ENCODE measurements around the gene LAPTM5.

The LAPTM5 gene

GRCh38 chr1:30785714-30786113, 28.1 kb upstream of the LAPTM5 start:
- Histone ChIP-seq H3K4me3 (ENCODE audit: low read depth, low read length) (no peak overlapping the region), H3K4me1 (ENCODE audit: control insufficient read depth in 1 of 2, insufficient read depth in 2 of 2, low read length in 2 of 2) (no peaks in the 10 kb centered on the region)

GRCh38 chr1:30785181-30785580, 27.6 kb upstream of the LAPTM5 start:
- H3K4me1 ChIP-seq (ENCODE audit: control insufficient read depth in 1 of 2, insufficient read depth in 2 of 2, low read length in 2 of 2): no peaks in the 10 kb centered on the region
- H2AFZ ChIP-seq (ENCODE audit: insufficient read depth, low read length, poor library complexity): no peak overlapping the region
- no peaks in the 10 kb centered on the region for H3K79me1 ChIP-seq (ENCODE audit: low read length)
- H4K8ac ChIP-seq (ENCODE audit: low read depth, low read length): no peak overlapping the region
- no peaks in the 10 kb centered on the region for H3K27me3 ChIP-seq (ENCODE audit: insufficient read depth, low read length)
- H3K36me3 ChIP-seq (ENCODE audit: control insufficient read depth in 1 of 2, insufficient read depth in 2 of 2, low read length in 2 of 2): no peaks in the 10 kb centered on the region
- WGBS (ENCODE audit: extremely low coverage, insufficient coverage, insufficient read length): no CpG with 5 or more reads among the region's 7 CpGs
- no peak for DNase-seq
- no peak overlapping the region for H3K23ac ChIP-seq (ENCODE audit: low read length)
- no peak overlapping the region for H3K14ac ChIP-seq (ENCODE audit: low read length)
- no peak overlapping the region for H2BK5ac ChIP-seq (ENCODE audit: low read depth, low read length, poor library complexity)
- no peak overlapping the region for H2BK12ac ChIP-seq (ENCODE audit: low read length)
- H2AK5ac ChIP-seq (ENCODE audit: low read length): no peak overlapping the region
- H3K79me2 ChIP-seq (ENCODE audit: control insufficient read depth, insufficient read depth, low read length, poor library complexity): no peaks in the 10 kb centered on the region
- H3K18ac ChIP-seq (ENCODE audit: low read length): no peak overlapping the region
- H4K91ac ChIP-seq (ENCODE audit: low read depth, low read length): no peak overlapping the region
- no peak overlapping the region for H3K4ac ChIP-seq (ENCODE audit: low read depth, low read length)
- H3K27ac ChIP-seq (ENCODE audit: low read depth, low read length): no peak overlapping the region
- H4K12ac ChIP-seq (ENCODE audit: low read depth, low read length): no peak overlapping the region
- H3K9me3 ChIP-seq (ENCODE audit: insufficient read depth, low read depth, low read length): peaks cover 1% of the 10 kb centered on the region
- H3K9ac ChIP-seq (ENCODE audit: low read length): no peak overlapping the region
- no peak overlapping the region for H3K4me2 ChIP-seq (ENCODE audit: low read length)
- H3K4me3 ChIP-seq (ENCODE audit: low read depth, low read length): no peak overlapping the region
- H2BK120ac ChIP-seq (ENCODE audit: insufficient read depth, low read length, poor library complexity): no peak overlapping the region

More at GRCh38 chr1:30785714-30786113, 28.1 kb upstream of the LAPTM5 start:
- Histone ChIP-seq H3K4ac (ENCODE audit: low read depth, low read length) (no peak overlapping the region), H3K79me1 (ENCODE audit: low read length) (no peaks in the 10 kb centered on the region), H3K4me2 (ENCODE audit: low read length) (no peak overlapping the region), H4K12ac (ENCODE audit: low read depth, low read length) (no peak overlapping the region), H2AFZ (ENCODE audit: insufficient read depth, low read length, poor library complexity) (no peak overlapping the region), H3K14ac (ENCODE audit: low read length) (no peak overlapping the region), H3K23ac (ENCODE audit: low read length) (no peak overlapping the region), H4K91ac (ENCODE audit: low read depth, low read length) (no peak overlapping the region), H3K36me3 (ENCODE audit: control insufficient read depth in 1 of 2, insufficient read depth in 2 of 2, low read length in 2 of 2) (no peaks in the 10 kb centered on the region), H3K9me3 (ENCODE audit: insufficient read depth, low read depth, low read length) (peaks cover 1% of the 10 kb centered on the region), H4K8ac (ENCODE audit: low read depth, low read length) (no peak overlapping the region), H2AK5ac (ENCODE audit: low read length) (no peak overlapping the region), H3K27ac (ENCODE audit: low read depth, low read length) (no peak overlapping the region), H3K79me2 (ENCODE audit: control insufficient read depth, insufficient read depth, low read length, poor library complexity) (no peaks in the 10 kb centered on the region), H2BK5ac (ENCODE audit: low read depth, low read length, poor library complexity) (no peak overlapping the region), H2BK12ac (ENCODE audit: low read length) (no peak overlapping the region), H3K18ac (ENCODE audit: low read length) (no peak overlapping the region), H2BK120ac (ENCODE audit: insufficient read depth, low read length, poor library complexity) (no peak overlapping the region), H3K9ac (ENCODE audit: low read length) (no peak overlapping the region), H3K27me3 (ENCODE audit: insufficient read depth, low read length) (no peaks in the 10 kb centered on the region)
- no CpG with 5 or more reads among the region's 7 CpGs for WGBS (ENCODE audit: extremely low coverage, insufficient coverage, insufficient read length)
- no peak for DNase-seq

GRCh38 chr1:30783256-30783915, 25.8 kb upstream of the LAPTM5 start:
- Histone ChIP-seq H3K79me2 (ENCODE audit: control insufficient read depth, insufficient read depth, low read length, poor library complexity) (no peaks in the 10 kb centered on the region), H3K4ac (ENCODE audit: low read depth, low read length) (no peak overlapping the region), H3K4me1 (ENCODE audit: control insufficient read depth in 1 of 2, insufficient read depth in 2 of 2, low read length in 2 of 2) (no peaks in the 10 kb centered on the region), H3K18ac (ENCODE audit: low read length) (no peak overlapping the region), H4K12ac (ENCODE audit: low read depth, low read length) (no peak overlapping the region), H3K27ac (ENCODE audit: low read depth, low read length) (no peak overlapping the region), H3K79me1 (ENCODE audit: low read length) (no peaks in the 10 kb centered on the region), H3K4me3 (ENCODE audit: low read depth, low read length) (no peak overlapping the region), H2BK5ac (ENCODE audit: low read depth, low read length, poor library complexity) (no peak overlapping the region), H2BK120ac (ENCODE audit: insufficient read depth, low read length, poor library complexity) (no peak overlapping the region), H3K23ac (ENCODE audit: low read length) (no peak overlapping the region), H3K9me3 (ENCODE audit: insufficient read depth, low read depth, low read length) (peaks cover 1% of the 10 kb centered on the region), H3K14ac (ENCODE audit: low read length) (no peak overlapping the region), H4K8ac (ENCODE audit: low read depth, low read length) (no peak overlapping the region), H3K9ac (ENCODE audit: low read length) (no peak overlapping the region), H2BK12ac (ENCODE audit: low read length) (no peak overlapping the region), H2AK5ac (ENCODE audit: low read length) (no peak overlapping the region), H3K36me3 (ENCODE audit: control insufficient read depth in 1 of 2, insufficient read depth in 2 of 2, low read length in 2 of 2) (no peaks in the 10 kb centered on the region), H3K27me3 (ENCODE audit: insufficient read depth, low read length) (no peaks in the 10 kb centered on the region), H4K91ac (ENCODE audit: low read depth, low read length) (no peak overlapping the region), H3K4me2 (ENCODE audit: low read length) (no peak overlapping the region), H2AFZ (ENCODE audit: insufficient read depth, low read length, poor library complexity) (no peak overlapping the region)
- no peak for DNase-seq
- no CpG with 5 or more reads among the region's 16 CpGs for WGBS (ENCODE audit: extremely low coverage, insufficient coverage, insufficient read length)

GRCh38 chr1:30782361-30783255, 25.0 kb upstream of the LAPTM5 start:
- H3K14ac ChIP-seq (ENCODE audit: low read length): no peak overlapping the region
- no peak overlapping the region for H4K91ac ChIP-seq (ENCODE audit: low read depth, low read length)
- no peaks in the 10 kb centered on the region for H3K27me3 ChIP-seq (ENCODE audit: insufficient read depth, low read length)
- peaks cover 1% of the 10 kb centered on the region for H3K9me3 ChIP-seq (ENCODE audit: insufficient read depth, low read depth, low read length)
- peak overlapping the region; percentile 7 for H3K4me2 ChIP-seq (ENCODE audit: low read length)
- H3K27ac ChIP-seq (ENCODE audit: low read depth, low read length): no peak overlapping the region
- peak; percentile 54 to 79 for DNase-seq
- no peak overlapping the region for H3K4ac ChIP-seq (ENCODE audit: low read depth, low read length)
- no peak overlapping the region for H3K18ac ChIP-seq (ENCODE audit: low read length)
- H3K79me1 ChIP-seq (ENCODE audit: low read length): no peaks in the 10 kb centered on the region
- no peak overlapping the region for H3K4me3 ChIP-seq (ENCODE audit: low read depth, low read length)
- H3K36me3 ChIP-seq (ENCODE audit: control insufficient read depth in 1 of 2, insufficient read depth in 2 of 2, low read length in 2 of 2): no peaks in the 10 kb centered on the region
- no peak overlapping the region for H4K12ac ChIP-seq (ENCODE audit: low read depth, low read length)
- no peak overlapping the region for H2BK5ac ChIP-seq (ENCODE audit: low read depth, low read length, poor library complexity)
- H3K4me1 ChIP-seq (ENCODE audit: control insufficient read depth in 1 of 2, insufficient read depth in 2 of 2, low read length in 2 of 2): no peaks in the 10 kb centered on the region
- H3K79me2 ChIP-seq (ENCODE audit: control insufficient read depth, insufficient read depth, low read length, poor library complexity): no peaks in the 10 kb centered on the region
- H3K23ac ChIP-seq (ENCODE audit: low read length): no peak overlapping the region
- H2BK120ac ChIP-seq (ENCODE audit: insufficient read depth, low read length, poor library complexity): no peak overlapping the region
- no peak overlapping the region for H2AFZ ChIP-seq (ENCODE audit: insufficient read depth, low read length, poor library complexity)
- WGBS (ENCODE audit: extremely low coverage, insufficient coverage, insufficient read length): no CpG with 5 or more reads among the region's 25 CpGs
- peak overlapping the region; percentile 24 for H4K8ac ChIP-seq (ENCODE audit: low read depth, low read length)
- H2BK12ac ChIP-seq (ENCODE audit: low read length): no peak overlapping the region
- no peak overlapping the region for H3K9ac ChIP-seq (ENCODE audit: low read length)
- H2AK5ac ChIP-seq (ENCODE audit: low read length): no peak overlapping the region
